GM10266 (cell line): ENCODE results near the gene CD40.

Experiments
- DNase-seq: peaks from one replicate; pipeline ENCODE4 v3.0.0; 2012; ENCODE audit errors: extremely low spot score
- TF ChIP-seq, protein P1 (sequence below): IDR thresholded peaks from 2 replicates; pipeline ENCODE4 v1.5.1; 2012; ENCODE audit warnings: mild to moderate bottlenecking, low read depth; ENCODE audit not compliant: control insufficient read depth, insufficient read depth; ENCODE audit errors: missing control alignments

The CD40 gene

DNA sequence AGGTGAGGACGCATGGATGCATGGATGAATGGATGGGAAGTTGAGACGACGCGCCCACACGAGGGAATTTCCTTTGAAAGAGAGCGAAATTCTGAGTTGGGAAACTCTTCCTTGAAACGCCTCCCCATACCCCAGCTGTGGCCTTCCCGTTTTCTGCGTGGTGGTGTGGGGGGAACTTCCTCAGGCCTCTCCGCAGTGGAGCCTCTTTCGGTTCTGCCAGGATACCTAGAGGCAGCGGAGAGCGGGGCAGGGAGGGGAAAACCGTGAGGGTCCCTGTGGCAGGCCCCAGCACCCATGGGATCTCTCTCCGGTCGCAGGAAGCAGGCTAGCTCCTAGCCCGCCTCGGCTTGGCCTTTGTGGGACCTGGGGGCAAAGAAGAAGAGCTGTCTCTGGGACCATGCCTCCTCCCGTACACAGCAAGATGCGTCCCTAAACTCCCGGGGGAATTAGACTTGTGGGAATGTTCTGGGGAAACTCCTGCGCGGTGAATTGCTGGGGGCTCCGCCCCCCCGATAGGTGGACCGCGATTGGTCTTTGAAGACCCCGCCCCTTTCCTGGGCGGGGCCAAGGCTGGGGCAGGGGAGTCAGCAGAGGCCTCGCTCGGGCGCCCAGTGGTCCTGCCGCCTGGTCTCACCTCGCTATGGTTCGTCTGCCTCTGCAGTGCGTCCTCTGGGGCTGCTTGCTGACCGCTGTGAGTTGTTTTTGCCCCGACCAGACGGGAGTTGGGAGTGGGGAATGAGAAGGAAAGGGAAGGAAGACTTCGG lies at the start of gene CD40:
Gene CD40 (plus strand): TSS at position 611 of the 764 bp plus-strand sequence. CDS start 30 bp downstream, at position 641.
- TF ChIP-seq, protein P1, sequence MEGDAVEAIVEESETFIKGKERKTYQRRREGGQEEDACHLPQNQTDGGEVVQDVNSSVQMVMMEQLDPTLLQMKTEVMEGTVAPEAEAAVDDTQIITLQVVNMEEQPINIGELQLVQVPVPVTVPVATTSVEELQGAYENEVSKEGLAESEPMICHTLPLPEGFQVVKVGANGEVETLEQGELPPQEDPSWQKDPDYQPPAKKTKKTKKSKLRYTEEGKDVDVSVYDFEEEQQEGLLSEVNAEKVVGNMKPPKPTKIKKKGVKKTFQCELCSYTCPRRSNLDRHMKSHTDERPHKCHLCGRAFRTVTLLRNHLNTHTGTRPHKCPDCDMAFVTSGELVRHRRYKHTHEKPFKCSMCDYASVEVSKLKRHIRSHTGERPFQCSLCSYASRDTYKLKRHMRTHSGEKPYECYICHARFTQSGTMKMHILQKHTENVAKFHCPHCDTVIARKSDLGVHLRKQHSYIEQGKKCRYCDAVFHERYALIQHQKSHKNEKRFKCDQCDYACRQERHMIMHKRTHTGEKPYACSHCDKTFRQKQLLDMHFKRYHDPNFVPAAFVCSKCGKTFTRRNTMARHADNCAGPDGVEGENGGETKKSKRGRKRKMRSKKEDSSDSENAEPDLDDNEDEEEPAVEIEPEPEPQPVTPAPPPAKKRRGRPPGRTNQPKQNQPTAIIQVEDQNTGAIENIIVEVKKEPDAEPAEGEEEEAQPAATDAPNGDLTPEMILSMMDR = no peak
- peak; percentile 88 for DNase-seq

DNA sequence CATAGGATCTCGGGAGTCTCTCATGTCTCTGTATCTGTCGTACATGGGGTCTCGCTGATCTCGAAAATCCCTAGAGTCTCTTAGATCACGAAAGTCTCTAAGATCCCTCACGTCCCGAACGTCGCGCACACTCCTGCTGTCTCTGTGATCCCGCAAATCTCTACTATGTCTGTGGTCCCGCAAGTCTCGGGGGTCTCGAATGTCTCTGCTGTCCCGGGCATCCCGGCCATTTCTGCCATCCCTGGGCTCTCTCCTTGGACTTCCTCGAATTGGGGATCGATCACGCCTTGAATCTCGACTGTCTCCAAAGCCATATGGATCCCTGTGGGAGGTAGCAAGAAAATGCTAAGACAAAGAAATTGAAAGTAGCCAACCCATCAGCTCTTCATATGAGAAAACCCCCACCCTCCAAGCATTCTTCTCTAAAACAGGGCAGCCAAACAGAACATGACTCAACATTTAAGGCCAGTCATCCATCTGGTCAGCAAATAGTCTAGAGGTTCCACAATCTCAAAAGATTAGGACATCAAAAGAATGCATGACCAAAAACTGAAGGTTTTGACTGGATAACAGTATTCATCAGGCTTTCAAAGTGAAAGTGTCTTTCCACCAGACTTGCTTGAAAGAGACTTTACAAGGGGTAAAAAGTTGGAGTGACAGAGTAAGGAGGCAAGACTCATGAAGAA lies 47.8 kb upstream of the CD40 start:
- TF ChIP-seq, protein P1 = no peak
- DNase-seq = no peak

DNA sequence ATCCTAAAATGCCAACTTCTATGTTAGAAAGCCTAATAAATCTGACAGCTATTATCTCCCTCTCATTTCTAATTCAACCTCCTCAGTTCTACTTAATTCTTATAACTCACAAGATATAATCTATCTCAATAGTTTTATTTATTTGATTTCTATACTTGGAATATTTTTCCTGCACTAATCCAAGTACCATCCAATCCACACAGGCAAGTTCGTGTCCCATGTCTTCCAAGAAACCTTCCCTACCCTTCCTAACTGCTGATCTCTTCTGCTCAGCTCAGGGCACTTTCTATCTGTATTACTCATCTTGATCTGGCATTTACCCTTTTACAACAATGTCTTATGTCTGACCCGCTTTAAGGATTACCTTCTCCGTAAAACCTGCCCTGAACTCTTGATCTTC lies 46.5 kb upstream of the CD40 start:
- TF ChIP-seq, protein P1 = no peak
- DNase-seq = no peak

DNA sequence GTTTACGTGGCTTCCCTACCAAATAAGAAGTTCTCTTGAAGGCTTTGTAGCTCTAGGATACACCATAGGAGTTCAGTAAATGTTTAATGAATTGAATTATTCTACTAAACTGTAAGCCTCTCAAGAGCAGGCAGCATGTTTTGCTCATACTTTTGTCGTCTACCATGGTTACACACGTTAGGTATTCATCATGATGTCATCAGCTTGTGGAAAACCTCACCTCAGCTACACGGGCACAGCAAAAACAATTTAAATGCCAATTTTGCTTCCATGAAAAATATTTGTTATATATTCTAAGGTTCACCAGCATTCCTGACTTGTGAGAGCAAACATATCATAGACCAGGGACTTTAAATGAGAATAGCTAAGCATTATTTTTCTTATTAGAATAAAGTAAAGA lies 45.1 kb upstream of the CD40 start:
- TF ChIP-seq, protein P1 = no peak
- DNase-seq = no peak

DNA sequence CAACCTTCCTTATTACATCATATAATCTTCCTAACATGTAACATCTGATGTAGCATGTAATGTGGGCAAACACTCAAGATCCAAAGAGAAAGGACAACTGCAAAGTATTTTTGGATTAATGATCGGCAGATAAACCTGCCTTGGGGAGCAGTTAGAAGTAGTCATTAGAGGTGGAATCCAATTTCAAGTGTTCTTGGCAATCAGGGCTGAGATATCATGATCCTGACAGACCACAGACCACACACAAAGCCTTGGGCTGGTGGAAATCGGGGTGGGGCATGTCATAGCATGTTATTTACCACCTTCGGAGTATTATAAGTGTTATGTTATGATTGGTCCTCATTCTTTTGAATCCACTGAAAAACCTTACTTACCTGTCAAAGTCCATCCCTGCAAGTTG lies 44.7 kb upstream of the CD40 start:
- no peak for DNase-seq
- TF ChIP-seq, protein P1 = no peak

DNA sequence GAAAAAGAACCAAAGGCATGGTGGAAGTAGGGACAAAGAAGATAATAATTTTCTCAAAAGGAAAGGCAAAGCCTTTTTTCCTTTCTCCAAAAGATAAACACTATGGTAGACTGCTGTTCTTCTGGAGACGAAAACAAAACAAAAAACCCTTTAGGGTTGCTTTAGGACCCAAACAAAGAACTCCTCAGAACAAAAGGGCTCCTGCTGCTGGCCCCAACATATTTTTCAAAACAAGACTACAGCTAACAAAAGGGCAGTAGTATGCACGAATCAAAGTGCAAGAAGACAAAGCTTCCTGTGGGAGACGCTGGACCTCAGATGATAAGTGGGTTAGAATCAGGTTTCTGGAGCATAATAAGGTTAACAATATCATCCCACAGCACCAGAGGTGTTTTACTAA lies 44.1 kb upstream of the CD40 start:
- TF ChIP-seq, protein P1 = no peak
- DNase-seq = no peak

DNA sequence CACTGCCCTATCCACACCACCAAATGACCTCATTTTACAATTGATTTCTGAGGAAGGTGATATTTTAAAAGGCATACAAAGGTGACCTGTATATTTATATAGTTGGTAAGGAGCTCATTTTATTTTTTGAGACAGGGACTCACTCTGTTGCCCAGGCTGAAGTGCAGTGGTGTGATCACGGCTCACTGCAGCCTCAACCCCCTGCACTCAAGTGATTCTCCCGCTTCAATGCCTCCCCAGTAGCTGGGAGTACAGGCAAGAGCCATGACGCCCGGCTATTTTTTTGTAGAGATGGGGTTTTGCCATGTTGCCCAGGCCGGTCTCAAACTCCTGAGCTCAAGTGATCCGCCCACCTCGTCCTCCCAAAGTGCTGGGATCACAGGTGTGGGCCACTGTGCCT lies 41.3 kb upstream of the CD40 start:
- TF ChIP-seq, protein P1 = no peak
- no peak for DNase-seq
